NCI-H226 (cell line): ENCODE measurements around the gene PTGES2.
A peak's percentile ranks its signal among the peaks of the same experiment; 100 is the strongest.

Experiments used
- DNase-seq: peaks from one replicate; pipeline ENCODE4 v3.0.0-alpha.2; 2015

The PTGES2 gene

DNA sequence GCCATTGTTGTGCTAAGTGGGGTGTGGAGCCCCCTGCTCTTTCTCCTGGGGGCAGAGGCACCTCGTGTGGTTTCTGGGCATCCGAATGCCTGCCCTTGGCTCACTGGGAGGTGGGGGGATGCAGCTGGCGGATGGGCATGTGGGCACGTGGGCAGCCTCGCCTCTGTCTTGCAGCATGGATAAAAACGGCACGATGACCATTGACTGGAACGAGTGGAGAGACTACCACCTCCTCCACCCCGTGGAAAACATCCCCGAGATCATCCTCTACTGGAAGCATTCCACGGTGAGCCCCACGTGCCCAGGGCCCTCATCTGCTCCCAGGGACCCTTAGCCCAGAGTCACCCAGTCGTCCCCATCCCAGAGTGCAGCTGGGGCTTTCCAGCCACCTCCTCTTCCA is 25.3 kb downstream of the PTGES2 start:
- DNase-seq: no peak

DNA sequence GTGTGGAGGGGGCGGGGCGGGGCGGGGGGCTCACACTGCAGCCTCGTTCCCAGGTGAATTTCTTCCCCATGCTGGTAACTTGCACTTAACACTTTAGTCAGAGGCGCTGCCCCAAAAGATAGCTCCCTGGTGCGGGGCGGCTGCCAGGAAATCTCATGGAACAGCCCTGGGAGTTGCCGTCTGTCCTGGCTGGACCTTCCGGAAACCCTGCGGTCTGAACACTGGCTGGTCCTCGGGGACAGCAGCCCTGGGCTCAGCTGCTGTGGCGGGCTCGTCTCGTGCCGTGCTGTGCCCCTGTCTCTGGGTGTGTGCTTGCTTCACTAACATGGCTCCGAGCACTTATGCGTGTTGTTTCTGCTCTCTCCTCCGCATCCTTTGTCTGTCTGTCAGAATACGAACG is 25.8 kb downstream of the PTGES2 start:
- DNase-seq: no peak

DNA sequence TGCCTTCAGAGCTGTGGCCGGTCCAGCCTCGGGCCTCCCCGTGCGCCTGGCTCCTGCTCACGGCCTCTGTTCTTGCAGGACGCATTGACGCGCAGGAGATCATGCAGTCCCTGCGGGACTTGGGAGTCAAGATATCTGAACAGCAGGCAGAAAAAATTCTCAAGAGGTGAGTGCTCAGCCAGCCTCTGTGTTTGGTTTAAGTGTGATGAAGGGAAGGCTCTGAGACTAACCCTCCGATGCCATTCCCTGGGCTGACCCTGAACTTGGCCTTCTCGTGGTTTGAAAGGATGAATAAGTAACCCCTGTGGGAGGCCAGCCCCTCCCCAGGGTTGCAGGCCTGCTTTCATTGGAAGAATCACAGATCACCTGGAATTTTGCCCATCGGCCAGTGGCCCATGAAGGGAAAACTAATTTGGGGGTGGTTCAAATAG is 26.3 kb downstream of the PTGES2 start:
- DNase-seq: no peak

DNA sequence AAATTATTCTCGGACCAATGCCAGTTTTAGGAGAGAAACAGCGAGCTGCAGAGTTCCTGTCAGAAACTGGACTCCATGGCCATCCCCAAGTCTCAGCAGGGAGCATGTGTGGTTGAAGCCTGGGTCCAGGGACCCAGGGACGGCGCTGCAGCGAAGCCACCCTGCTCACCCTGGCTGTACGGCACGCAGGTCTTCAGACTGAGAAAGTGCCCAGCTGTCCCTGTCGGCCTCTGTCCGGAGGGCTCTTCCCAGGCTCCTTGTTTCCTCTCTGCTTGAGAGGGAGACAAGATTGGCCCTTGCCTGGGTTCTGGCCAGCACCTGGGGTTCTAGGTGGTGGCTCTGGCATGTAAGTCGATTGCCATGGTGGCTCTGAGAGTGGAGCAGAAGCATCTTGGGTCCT is 26.9 kb downstream of the PTGES2 start:
- DNase-seq: no peak

DNA sequence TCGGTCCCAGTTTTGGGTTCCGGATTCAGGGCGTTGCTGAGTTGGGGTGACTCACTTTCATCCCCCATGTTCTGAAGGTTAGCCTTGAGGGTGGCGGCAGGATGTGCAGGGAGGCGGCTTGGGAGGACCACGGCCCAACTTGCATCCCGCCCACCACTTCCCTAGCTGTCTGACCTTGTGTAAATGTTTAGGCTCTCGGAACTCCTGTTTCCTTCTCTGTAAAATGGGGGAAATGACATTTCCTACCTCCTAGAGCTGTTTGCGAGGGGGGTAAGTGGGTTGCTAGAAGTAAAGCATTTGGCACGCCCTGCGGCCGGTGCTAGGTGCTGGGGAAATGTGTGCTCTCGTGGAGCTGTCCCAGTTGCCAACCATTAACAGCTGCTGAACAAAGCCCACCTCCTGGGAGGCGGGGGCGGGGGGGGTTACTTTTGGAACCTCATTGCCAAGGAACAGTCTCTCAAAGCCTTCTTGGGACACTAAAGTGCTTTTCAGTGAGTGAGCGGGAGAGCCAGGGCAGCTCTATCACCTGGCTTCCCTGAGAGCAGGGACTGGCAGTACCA is 27.5 kb downstream of the PTGES2 start:
- peak; percentile 16 for DNase-seq

DNA sequence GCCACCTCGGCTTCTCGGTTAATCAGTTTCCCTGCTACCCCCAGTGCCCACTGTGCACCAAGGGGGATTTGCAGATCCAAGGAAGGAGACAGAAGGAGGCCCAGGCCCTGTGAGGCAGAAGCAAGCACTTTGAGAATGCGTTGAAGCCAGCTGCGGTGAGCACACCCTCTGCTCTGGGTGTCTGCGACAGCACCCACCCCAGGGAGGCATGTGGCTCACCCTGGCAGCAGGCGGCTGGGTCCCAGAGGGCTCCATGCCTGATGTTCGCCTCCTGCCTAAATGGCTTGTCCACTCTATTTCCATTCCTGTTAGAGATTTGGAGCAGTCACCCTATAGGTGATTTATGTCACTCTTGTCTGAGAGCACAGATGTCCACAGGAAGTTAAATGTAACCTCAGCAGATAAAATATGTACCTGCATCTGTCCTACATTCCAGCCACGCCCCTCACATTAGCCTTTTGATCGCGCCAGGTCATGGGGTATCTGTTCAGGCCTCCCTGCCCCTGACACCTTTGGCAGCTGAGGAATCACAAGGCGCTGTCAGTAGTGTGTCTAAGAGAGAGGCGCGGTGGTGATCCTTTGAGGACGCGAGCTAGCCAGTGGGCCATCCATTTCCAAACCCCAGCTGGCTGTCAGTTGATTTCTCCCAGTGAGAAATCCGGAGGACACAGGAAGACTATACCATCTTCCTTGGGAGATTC is 28.1 kb downstream of the PTGES2 start:
- DNase-seq: no peak

DNA sequence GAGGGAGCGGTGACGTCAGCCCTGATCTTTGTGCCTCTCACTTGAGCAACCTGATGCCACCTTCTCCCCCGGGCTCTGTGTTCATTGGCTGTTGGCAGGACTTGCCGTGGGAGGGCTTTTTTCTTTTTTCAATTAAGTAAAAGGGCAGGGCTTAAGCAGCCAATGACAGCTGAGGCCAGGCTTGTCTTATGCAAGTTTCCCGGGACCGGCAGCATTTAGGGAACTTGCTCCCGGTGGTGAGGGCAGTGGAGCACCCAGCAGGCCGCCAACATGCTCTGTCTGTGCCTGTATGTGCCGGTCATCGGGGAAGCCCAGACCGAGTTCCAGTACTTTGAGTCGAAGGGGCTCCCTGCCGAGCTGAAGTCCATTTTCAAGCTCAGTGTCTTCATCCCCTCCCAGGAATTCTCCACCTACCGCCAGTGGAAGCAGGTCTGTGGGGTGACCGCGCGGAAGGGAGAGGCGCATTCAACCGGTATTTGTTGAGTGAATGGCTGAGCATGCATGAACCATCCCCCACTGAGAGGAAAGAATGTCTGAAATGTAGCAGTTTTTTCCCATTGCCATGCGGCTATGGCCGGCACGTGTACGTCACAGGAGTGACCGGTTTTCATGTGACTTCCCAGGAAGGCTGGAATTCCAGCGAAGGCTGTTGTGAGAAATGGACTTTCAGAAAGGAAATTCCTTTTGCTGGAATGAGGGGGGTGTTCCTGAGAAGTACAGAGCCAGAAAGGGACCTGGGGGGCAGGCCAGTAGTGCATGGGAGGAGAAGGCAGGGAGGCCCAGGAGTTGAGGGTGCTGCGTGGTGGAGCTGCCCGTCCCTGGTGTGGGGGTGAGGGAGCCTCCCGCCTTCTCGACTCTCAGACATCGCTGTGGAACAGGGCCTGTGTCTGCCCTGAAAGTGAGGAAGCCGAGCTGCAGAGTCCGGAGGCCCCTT is 29.0 kb downstream of the PTGES2 start:
- DNase-seq: peak; percentile 98

DNA sequence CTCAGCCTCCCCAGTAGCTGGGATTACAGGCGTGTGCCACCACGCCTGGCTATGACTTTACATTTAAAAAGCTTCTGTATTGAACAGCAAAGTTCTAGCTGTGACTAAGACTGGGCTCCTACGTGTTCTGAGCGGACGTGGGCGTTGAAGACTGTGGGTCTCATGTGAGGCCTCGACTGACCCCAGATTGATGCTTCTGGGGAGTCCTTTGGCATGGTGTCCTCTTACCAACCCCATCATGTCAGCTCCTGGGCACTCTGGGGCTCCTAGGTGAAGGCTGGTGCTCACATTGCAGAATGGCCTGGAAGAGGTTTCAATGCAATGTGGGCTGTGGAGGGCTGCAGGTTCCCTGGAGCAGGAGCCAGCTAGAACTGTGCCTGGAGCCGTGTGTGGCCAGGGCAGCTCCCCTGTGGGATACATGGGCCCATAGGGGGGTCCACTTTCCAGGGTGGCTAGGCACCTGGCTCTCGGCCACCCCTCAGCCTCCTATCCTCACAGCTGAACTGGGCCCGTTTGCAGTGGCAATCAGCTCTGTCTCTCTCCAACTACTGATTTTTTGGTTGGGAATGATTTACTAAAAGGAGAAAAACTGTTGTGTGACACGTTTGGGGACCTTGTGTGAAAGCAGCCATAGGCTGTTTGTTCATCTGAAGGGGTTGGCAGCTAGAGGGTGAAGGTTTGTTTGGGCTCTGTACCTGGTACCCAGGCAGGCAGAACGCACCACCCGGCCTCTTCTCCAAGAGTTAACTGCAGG is 29.8 kb downstream of the PTGES2 start:
- DNase-seq: no peak

DNA sequence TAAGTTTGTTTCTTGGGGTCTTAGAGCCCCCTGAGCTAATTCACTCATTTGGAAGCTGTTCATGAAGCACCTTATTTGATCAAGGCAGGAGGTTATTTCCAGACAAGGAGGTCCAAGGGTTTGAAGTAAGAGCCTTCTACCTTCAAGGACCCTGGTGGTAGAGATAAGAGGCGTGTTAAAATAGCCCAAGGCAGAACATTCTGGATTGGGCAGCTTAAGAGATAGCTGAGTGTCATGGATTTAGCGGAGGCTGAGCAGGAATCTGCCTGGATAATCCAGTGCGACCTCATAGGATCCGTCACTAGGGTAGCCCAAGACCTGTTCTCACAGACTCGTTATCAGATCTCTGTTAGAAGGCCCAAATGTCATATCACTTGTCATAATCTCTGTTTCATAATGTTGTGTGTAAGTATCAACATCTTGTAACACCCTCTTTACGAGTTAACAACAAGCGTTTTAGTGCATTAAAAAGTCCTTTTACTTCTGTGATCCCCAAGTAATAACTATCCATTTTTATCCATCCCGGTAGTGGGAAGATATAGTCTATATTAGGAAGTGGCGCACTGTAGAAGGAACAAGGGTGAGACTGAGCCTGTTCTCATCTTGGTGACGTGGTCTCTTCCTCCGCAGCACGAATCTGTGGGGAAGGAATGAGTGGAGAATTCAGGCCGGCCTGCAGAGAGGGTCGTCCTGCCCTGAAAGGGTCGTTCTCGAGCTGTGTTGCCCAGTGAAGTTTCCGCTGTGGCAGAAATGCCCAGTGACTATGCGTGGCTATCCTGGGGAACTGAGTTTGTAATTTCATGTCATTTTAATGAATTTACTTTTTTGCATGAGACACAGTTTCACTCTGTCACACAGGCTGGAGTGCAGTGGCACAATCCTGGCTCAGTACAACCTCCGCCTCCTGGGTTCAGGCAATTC is 30.7 kb downstream of the PTGES2 start:
- no peak for DNase-seq

DNA sequence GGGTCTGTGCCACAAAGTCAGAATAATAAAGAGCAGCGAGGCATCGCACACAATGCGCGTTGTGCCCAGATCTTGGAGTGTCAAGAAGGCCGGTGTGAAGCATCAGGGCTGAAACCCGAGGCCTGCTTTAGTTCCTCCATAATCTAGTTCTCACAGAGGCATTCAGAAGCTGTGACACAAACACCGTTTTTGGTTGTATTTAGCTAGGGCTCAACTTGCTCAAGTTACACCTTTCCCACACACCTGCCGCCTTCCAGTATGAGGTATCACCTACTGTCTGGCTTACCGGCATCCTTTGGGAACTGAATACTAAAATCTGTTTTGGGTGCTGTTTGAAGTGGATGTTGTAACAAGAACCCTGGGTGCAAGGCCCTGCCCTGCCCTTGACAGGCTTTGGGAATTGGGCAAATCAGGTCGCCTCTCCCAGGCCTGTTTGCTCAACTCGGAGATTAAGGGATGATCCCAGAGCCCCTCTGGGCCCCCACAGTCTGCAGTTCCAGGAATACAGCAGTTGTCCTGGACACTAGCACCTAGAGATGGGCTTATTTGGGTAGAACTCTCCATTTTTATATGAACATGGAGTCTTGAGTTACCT is 32.5 kb downstream of the PTGES2 start:
- no peak for DNase-seq

DNA sequence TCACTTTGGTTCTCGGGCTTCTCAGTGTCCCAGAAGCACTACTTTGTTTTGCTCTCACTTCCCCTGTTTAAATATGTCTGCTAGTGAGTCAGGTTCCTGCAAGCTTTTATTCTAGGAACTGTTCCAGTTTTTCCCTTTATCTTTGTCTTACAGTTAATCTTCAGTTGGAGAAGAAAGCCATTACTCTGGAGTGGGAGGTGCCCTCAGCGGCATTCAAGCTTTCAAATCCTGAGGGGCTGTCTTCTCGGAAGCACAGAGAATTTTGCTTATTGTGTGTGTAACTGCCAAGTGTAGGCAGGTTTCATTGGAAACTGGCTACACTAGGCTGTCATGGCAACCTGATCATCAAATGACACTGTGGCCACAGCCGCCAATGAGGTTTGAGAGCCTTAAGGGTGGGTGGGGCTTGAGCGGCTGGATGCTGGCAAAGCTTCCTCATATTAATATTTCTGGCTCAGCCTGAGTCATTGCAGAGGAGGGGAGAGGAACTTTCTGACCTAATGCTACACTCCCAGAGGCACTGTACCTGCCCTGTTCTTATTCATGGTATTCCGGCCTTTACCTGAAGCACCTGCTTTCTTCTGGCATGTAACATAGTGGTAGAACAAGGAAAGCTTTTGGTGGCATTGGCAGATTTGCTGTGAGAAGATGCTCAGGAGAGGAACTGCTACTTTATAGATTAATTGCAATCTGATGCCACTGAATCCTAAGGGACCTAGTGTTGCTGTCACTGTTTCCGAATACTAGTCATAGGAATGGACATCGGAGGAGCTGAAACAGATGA is 33.2 kb downstream of the PTGES2 start:
- DNase-seq: peak; percentile 96

DNA sequence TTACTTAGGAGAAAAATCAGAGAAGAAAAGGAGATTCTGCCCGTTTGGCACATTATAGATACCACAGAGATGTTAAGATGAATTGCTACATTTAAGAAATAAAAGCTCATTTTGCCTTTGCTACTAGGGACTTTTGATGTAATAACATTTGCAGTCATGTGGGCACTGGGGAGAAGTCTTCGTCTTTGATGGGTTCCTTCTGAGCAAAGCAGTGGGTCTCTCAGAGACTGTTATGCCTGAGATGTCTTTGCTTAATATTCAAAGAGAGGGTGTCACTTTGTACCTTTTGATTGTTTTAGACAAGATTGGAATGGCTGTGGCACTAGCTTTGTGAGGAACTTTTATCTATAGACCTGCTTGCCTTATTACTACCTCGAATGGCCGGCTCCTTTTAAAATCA is 34.5 kb downstream of the PTGES2 start:
- no peak for DNase-seq

DNA sequence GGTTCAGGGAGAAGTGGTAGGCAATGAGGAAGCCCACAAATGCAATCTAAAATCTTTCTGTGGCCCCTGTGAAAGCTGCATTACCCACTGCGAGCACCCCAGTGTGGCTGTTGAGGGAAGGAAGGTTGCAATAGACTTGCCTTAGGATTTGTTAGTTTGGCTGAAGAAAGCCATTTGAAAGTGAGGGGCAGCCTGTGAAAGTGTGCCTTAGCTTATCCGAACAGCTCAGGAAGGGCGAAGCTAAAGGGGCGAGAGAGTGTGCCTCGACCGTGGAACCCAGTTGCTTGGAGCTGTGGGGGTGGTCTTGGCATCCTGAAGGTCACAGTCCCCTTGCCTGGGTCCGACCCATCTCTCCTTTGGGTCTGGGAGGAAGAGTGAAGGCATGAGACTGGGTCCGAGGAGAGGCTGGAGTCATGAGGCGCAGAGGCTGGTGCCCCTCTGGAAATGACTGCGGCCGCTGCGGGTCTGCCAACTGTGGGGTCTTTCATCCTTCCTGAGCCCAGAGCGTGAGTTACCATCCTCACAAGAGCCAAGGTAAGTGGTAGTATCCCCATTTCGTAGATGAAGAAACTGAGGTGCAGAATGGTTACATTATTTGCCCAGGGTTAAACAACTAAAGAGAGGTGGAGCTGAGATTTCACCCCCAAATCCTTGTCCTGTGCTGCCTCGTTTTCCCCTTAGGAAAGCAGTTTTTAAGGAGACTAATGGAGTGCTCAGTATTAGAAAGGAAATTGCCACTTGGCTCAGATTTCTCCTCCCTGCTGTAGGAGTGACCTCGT is 35.1 kb downstream of the PTGES2 start:
- no peak for DNase-seq

DNA sequence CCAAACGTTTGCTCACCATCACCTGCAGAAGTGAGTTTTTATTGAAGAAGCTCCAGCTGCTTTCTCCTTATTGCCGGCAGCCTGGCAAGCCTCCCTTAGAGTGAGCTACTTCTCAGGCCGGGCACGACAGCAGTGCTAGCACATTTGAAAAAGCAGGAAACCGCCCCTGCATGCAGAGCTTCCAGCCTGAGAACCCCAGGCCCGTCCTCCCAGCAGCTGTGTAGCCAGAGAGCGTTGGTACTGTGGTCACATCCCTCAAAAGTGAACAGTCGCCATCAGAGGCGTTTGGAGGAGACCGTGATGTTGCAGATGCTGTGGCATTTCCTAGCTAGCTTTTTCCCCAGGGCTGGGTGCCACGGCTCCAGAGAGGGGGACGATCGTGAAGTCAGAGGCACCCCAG is 36.0 kb downstream of the PTGES2 start:
- no peak for DNase-seq

DNA sequence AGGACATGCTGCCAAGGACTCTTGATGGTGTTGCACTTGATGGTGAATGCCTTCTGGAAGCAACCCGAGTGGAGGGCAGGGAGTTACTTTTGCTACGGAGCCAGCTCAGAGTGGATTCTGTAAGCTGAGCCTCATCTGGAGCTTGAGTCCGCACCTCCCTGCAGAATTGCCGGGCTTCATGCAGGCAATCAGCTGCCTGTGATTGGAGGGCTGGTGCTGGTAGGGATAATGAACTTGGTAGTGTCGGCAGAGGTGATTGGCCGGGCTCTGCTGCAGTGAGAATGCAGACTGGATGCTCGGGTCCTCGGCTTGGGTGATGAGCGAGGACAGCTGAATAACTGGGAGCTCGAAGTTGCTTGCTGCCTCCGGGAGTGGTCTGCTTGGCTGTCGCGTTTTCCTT is 36.4 kb downstream of the PTGES2 start:
- no peak for DNase-seq

DNA sequence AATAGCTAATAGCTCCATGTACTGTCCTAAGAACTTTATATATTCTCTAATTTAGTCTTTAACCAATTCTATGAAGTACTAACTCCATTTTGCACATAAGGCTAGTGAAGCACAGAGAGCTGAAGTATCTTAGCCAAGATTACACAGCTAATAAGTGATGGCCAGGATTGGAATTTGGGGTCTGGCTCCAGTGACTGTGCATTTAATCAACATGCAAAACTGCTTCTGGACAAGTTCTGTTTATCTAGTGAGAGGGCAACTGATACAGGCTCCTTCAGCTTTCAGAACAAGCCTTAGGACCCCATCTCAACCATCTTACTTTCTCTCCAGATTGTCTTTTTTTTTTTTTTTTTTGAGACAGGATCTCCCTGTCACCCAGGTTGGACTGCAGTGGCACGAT is 38.2 kb downstream of the PTGES2 start:
- no peak for DNase-seq

DNA sequence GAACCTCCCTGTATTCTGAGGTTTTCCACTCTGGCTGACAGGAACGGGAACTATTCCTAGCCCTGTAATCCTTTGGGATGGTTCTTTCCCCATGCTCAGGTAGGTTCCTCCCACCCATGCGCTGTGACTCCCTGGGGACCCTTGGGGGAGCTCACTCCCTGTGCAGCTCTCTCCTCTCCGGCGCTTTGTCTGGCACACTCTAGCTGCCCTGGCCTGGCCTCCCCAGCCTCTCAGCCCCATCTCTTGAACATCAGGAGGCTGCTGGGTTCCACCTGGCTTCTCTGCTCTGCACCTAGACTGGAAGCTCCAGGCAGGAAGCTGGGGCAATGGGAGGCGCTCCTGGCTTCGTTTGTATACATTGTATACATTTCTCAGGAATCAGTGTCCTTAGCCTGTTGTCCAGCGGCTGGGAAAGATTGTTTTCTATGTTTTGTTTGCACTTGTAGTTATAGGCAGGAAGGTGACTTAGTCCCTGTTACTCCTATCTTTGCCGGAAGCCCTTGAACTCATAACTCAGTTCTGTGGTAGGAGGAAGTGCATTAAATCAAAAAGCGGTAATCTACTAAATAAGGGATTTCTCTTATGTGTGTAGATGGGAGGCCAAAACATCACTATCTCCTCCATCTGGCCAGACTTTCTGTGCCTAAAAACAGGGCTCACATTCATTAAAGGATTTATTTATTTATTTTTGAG is 39.1 kb downstream of the PTGES2 start:
- DNase-seq: no peak

DNA sequence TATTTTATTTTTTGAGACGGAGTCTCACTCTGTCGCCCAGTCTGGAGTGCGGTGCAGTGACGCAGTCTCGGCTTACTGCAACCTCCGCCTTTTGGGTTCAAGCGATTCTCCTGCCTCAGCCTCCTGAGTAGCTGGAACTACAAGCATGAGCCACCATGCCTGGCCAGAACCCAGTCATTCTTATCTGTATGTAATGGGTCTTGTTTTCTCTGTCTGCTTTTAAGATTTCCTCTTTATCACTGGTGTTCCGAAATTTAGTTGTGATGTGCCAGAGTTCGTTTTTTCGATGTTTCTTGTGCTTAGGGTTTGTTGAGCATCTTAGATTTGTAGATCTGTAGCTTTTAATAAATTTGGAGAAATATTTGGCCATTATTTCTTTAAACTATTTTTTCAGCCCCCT is 40.3 kb downstream of the PTGES2 start:
- DNase-seq: no peak

DNA sequence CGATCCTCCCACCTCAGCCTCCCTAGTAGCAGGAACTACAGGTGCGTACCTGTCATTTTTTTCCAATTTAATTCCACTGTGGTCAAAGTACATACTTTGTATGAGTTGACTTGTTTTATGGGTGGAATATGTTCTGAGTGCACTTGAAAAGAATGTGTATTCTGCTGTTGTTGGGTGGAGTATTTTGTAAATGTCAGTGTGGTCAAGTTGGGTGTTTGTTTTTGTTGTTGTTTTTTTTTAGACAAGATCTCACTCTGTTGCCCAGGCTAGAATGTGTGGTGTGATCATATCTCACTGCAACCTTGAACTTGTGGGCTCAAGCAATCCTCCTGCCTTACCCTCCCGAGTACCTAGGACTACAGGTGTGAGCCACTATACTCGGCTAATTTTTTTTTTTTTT is 41.6 kb downstream of the PTGES2 start:
- DNase-seq: no peak
